HEK293 (cell line): ENCODE results near the gene RPS15.

ENCODE experiments used
- CTCF ChIP-seq: fragments of 450-650 bp; formaldehyde crosslinking; IDR thresholded peaks from 2 replicates; pipeline ENCODE4 v1.5.1; 2016; ENCODE audit warnings: missing biosample characterization, missing genetic modification characterization
- REST ChIP-seq: fragments of 450-650 bp; formaldehyde crosslinking; IDR thresholded peaks from 2 replicates; pipeline ENCODE4 v1.5.1; 2016; ENCODE audit warnings: missing biosample characterization, missing genetic modification characterization
- ZFP37 ChIP-seq: fragments of 450-650 bp; formaldehyde crosslinking; IDR thresholded peaks from 2 replicates; pipeline ENCODE4 v1.5.1; 2016; ENCODE audit warnings: missing biosample characterization, missing genetic modification characterization
- ZNF248 ChIP-seq: fragments of 450-650 bp; formaldehyde crosslinking; IDR thresholded peaks from 2 replicates; pipeline ENCODE4 v1.5.1; 2017; ENCODE audit warnings: missing biosample characterization, missing genetic modification characterization
- ZNF501 ChIP-seq: fragments of 450-650 bp; formaldehyde crosslinking; IDR thresholded peaks from 2 replicates; pipeline ENCODE4 v1.5.1; 2016; ENCODE audit warnings: missing biosample characterization, missing genetic modification characterization
- ZNF521 ChIP-seq: fragments of 450-650 bp; formaldehyde crosslinking; IDR thresholded peaks from 2 replicates; pipeline ENCODE4 v1.5.1; 2017; ENCODE audit warnings: missing biosample characterization, mild to moderate bottlenecking, missing genetic modification characterization
- ZNF549 ChIP-seq: fragments of 450-650 bp; IDR thresholded peaks from 2 replicates; pipeline ENCODE4 v1.5.1; 2018; ENCODE audit warnings: missing biosample characterization, missing genetic modification characterization, mild to moderate bottlenecking, inconsistent platforms, moderate library complexity
- ZNF558 ChIP-seq: fragments of 450-650 bp; formaldehyde crosslinking; IDR thresholded peaks from 2 replicates; pipeline ENCODE4 v1.5.1; 2016; ENCODE audit warnings: missing biosample characterization, missing genetic modification characterization
- ZNF768 ChIP-seq: fragments of 450-650 bp; formaldehyde crosslinking; IDR thresholded peaks from 2 replicates; pipeline ENCODE4 v1.5.1; 2018; ENCODE audit warnings: missing biosample characterization, mild to moderate bottlenecking, missing genetic modification characterization
- ZNF777 ChIP-seq: fragments of 450-650 bp; formaldehyde crosslinking; IDR thresholded peaks from 2 replicates; pipeline ENCODE4 v1.5.1; 2017; ENCODE audit warnings: missing biosample characterization, missing genetic modification characterization, borderline replicate concordance
- TF ChIP-seq, protein P1 (sequence below): fragments of 450-650 bp; formaldehyde crosslinking; IDR thresholded peaks from 2 replicates; pipeline ENCODE4 v1.5.1; 2016; ENCODE audit warnings: missing biosample characterization, missing genetic modification characterization

DNA sequence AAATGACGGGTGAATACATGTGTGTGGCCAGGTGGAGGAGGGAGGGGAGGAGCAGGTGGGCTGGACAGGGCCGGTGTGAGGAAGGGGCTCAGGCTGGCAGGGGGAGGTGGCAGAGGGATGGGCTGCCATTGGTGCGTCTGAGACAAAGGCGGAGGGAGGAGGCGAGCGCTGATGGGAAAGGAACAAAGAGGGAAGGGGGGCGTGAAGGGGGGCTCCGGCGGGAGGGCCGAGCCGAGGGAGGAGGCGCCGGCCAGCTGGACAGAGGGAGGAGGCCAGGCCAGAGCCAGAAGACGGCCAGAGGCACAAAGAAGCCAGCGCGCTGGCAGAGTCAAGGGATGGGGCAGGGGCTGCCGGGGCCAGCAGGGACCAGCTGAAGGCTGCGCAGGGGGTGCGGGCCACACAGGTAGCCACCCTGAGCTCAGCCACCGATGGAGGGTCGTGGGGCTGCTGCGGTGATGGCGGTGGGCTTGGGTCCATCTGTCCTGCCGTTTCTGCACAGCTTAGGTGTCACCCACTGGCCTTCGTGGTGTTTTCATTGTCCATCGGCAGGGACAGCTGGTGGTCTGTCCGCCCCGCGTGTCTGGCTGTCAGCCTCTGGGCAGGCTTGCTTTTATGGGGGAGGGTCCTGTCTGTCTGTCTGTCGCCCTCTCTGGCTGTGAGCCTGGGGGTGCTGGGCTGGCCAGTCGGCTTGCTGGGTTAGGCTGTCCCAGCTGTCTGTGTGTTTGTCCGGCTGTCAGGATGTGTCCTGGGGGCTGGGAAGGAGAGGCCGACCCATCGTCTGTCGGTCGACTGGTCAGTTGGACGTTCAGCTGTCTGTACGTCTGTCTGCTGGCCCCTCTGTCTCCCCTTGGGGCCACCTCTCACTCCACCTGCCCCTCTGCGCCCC is 14.0 kb downstream of the RPS15 start:
- TF ChIP-seq ZFP37, result no peak
- no peak for TF ChIP-seq CTCF (tag by site-specific recombination)
- no peak for TF ChIP-seq ZNF768 (tag by site-specific recombination)
- TF ChIP-seq ZNF248, result no peak
- TF ChIP-seq ZNF558 (tag by site-specific recombination), result no peak
- TF ChIP-seq ZNF521 (tag by site-specific recombination), result no peak
- no peak for TF ChIP-seq ZNF501 (tag by site-specific recombination)
- TF ChIP-seq REST, result no peak
- no peak for TF ChIP-seq ZNF777 (tag by site-specific recombination)
- no peak for TF ChIP-seq ZNF549
- TF ChIP-seq, protein P1, sequence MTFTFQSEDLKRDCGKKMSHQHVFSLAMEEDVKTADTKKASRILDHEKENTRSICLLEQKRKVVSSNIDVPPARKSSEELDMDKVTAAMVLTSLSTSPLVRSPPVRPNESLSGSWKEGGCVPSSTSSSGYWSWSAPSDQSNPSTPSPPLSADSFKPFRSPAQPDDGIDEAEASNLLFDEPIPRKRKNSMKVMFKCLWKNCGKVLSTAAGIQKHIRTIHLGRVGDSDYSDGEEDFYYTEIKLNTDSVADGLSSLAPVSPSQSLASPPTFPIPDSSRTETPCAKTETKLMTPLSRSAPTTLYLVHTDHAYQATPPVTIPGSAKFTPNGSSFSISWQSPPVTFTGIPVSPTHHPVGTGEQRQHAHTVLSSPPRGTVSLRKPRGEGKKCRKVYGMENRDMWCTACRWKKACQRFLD (tag by site-specific recombination), result no peak
